ENCODE data around the gene PARD3B. TPM values are rescaled to one million over a fixed set of nuclear protein-coding genes. Genes with fewer than 3 reads are reported as not detected.

PARD3B gene
- total RNA-seq, 4 donors from 2014 or later = 21.8 to 85.6 (median 36.1) TPM

GRCh38 chr2:204571911-204572310 lies 26.6 kb downstream of the PARD3B start:
- no peaks in the 10 kb centered on the region for H3K4me1 ChIP-seq

GRCh38 chr2:204573221-204573620 lies 27.9 kb downstream of the PARD3B start:
- no peak overlapping the region for H3K4me3 ChIP-seq
- no peaks in the 10 kb centered on the region for H3K4me1 ChIP-seq
- H3K27me3 ChIP-seq = no peaks in the 10 kb centered on the region
- no peaks in the 10 kb centered on the region for H3K36me3 ChIP-seq
- intact Hi-C loops (cut with DNase I; ENCODE audit: low total_unique reads) = no loop called here
- no peaks in the 10 kb centered on the region for H3K9me3 ChIP-seq
- no peak for DNase-seq
- H3K27ac ChIP-seq = no peak overlapping the region
- TF ChIP-seq CTCF (IDR thresholded peaks at IDR 0.05) = no peak
- TF ChIP-seq POLR2A (IDR thresholded peaks at IDR 0.05) = no peak

More at GRCh38 chr2:204571911-204572310, 26.6 kb downstream of the PARD3B start:
- intact Hi-C loops (cut with DNase I; ENCODE audit: low total_unique reads) = no loop called here
- Histone ChIP-seq H3K9me3 (no peaks in the 10 kb centered on the region), H3K27ac (no peak overlapping the region), H3K27me3 (no peaks in the 10 kb centered on the region), H3K4me3 (no peak overlapping the region), H3K36me3 (no peaks in the 10 kb centered on the region)
- TF ChIP-seq CTCF (IDR thresholded peaks at IDR 0.05) = no peak
- no peak for TF ChIP-seq POLR2A (IDR thresholded peaks at IDR 0.05)
- no peak for DNase-seq

GRCh38 chr2:204574486-204574885 lies 29.2 kb downstream of the PARD3B start:
- Histone ChIP-seq H3K4me1 (no peaks in the 10 kb centered on the region), H3K27ac (no peak overlapping the region), H3K9me3 (no peaks in the 10 kb centered on the region), H3K4me3 (no peak overlapping the region), H3K36me3 (no peaks in the 10 kb centered on the region), H3K27me3 (no peaks in the 10 kb centered on the region)
- DNase-seq = no peak
- intact Hi-C loops (cut with DNase I; ENCODE audit: low total_unique reads) = no loop called here
- TF ChIP-seq POLR2A (IDR thresholded peaks at IDR 0.05) (no peak), CTCF (IDR thresholded peaks at IDR 0.05) (no peak)

- H3K27ac ChIP-seq = no peak overlapping the region
- no peaks in the 10 kb centered on the region for H3K27me3 ChIP-seq
- DNase-seq = no peak
- no peaks in the 10 kb centered on the region for H3K9me3 ChIP-seq
- H3K4me1 ChIP-seq = no peaks in the 10 kb centered on the region
- H3K36me3 ChIP-seq = no peaks in the 10 kb centered on the region
- intact Hi-C loops (cut with DNase I; ENCODE audit: low total_unique reads) = no loop called here
- no peak overlapping the region for H3K4me3 ChIP-seq
- TF ChIP-seq CTCF (IDR thresholded peaks at IDR 0.05) (no peak), POLR2A (IDR thresholded peaks at IDR 0.05) (no peak)
These were observed 30.2 kb downstream of the PARD3B start for GRCh38 chr2:204575463-204575862.

- intact Hi-C loops (cut with DNase I; ENCODE audit: low total_unique reads) = no loop called here
- TF ChIP-seq CTCF (IDR thresholded peaks at IDR 0.05) = no peak
- TF ChIP-seq POLR2A (IDR thresholded peaks at IDR 0.05) = no peak
These were observed 31.2 kb downstream of the PARD3B start for GRCh38 chr2:204576362-204576979.

More at GRCh38 chr2:204576362-204576979, 31.2 kb downstream of the PARD3B start:
- Histone ChIP-seq H3K4me3 (no peak overlapping the region), H3K9me3 (no peaks in the 10 kb centered on the region), H3K27ac (no peak overlapping the region), H3K36me3 (no peaks in the 10 kb centered on the region), H3K4me1 (no peaks in the 10 kb centered on the region), H3K27me3 (no peaks in the 10 kb centered on the region)
- no peak for DNase-seq
